ENCODE data around the gene CCDC28B. TPM values are rescaled to one million over a fixed set of nuclear protein-coding genes. Genes with fewer than 3 reads are reported as not detected.

CCDC28B gene
- total and polyA plus RNA-seq, 2 of the 13 experiments (the other 11 are each of a cell fraction or from before 2014, with no cell fraction given), result 2.6 to 3.5 TPM

- TF ChIP-seq SALL2 (CRISPR knock-in tag; IDR thresholded peaks at IDR 0.05), result peak; percentile 93
- no peak for TF ChIP-seq ATF1 (CRISPR knock-in tag; IDR thresholded peaks at IDR 0.05)
- TF ChIP-seq ZNF891 (CRISPR knock-in tag; IDR thresholded peaks at IDR 0.05), result peak; percentile 96
- TF ChIP-seq ATF4 (CRISPR knock-in tag; IDR thresholded peaks at IDR 0.05), result peak in 1 of 2 experiments; percentile 75; a peak in 2 of 4 replicates
- TF ChIP-seq ZNF768 (CRISPR knock-in tag; IDR thresholded peaks at IDR 0.05), result peak; percentile 18; the same call in 1 of the 2 replicates
- TF ChIP-seq CAMTA2 (CRISPR knock-in tag; IDR thresholded peaks at IDR 0.05; ENCODE audit: borderline replicate concordance), result no peak
- peak; percentile 51; the same call in 1 of the 2 replicates for TF ChIP-seq SNAPC4 (CRISPR knock-in tag; IDR thresholded peaks at IDR 0.05)
- peak; percentile 96 for TF ChIP-seq POGK (CRISPR knock-in tag; conservative IDR thresholded peaks at IDR 0.05)
- peak; percentile 57 for TF ChIP-seq ZNF792 (CRISPR knock-in tag; IDR thresholded peaks at IDR 0.05)
- TF ChIP-seq REL (CRISPR knock-in tag; conservative IDR thresholded peaks at IDR 0.05), result peak; percentile 81
- TF ChIP-seq CENPBD1 (CRISPR knock-in tag; IDR thresholded peaks at IDR 0.05; ENCODE audit: borderline replicate concordance, low read depth), result peak; percentile 92; the same call in 1 of the 2 replicates
- no peak for TF ChIP-seq ATF6 (CRISPR knock-in tag; conservative IDR thresholded peaks at IDR 0.05)
- 0 out of 2 replicates have a peak, but pooled peaks have one; percentile 13 for TF ChIP-seq MLXIP (CRISPR knock-in tag; IDR thresholded peaks at IDR 0.05; ENCODE audit: borderline replicate concordance)
These were observed 20.8 kb upstream of the CCDC28B start, which contains the start of gene TXLNA (continued) for GRCh38 chr1:32179443-32180185.
